ENCODE results near the gene LTA4H.

The LTA4H gene

DNA sequence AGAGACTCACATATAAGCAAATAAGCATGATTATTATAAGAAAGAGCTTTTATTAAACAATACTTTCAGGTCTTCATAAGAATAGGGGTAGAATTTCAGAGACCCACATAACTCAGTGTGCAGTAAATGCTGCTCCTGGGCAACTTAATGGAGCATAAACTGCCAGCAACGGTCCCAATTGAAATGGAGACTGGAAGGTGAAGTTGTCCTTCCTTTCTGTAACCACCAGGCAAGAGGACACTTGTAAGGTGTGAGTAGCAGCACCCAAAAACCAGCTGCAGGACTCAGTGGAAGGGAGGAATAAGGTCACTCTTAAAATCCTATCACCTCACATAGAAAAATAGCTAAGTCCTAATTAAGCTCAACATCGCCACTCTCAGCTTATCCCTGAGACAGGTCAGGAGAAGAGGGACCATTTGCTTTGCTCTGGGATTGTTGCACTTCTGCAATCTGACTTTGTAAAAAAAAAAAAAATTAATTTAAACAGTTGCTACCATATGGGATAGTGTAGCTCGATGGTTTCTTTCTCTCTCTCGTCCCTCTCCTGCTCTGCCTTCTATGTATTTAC, 22.7 kb upstream of the LTA4H start:
- H3K9me2 ChIP-seq (replicated peaks; ENCODE audit: low read depth, low read length), result no peaks in the 10 kb centered on the region
- no peaks in the 10 kb centered on the region for H3K27me3 ChIP-seq (ENCODE audit: insufficient read depth, low read length, poor library complexity, severe bottlenecking)
- H3K4me3 ChIP-seq (ENCODE audit: low read length, poor library complexity, severe bottlenecking), result no peak overlapping the region
- H3K4me1 ChIP-seq (ENCODE audit: insufficient read depth, low read length, poor library complexity, severe bottlenecking), result no peaks in the 10 kb centered on the region
- TF ChIP-seq, protein P1, sequence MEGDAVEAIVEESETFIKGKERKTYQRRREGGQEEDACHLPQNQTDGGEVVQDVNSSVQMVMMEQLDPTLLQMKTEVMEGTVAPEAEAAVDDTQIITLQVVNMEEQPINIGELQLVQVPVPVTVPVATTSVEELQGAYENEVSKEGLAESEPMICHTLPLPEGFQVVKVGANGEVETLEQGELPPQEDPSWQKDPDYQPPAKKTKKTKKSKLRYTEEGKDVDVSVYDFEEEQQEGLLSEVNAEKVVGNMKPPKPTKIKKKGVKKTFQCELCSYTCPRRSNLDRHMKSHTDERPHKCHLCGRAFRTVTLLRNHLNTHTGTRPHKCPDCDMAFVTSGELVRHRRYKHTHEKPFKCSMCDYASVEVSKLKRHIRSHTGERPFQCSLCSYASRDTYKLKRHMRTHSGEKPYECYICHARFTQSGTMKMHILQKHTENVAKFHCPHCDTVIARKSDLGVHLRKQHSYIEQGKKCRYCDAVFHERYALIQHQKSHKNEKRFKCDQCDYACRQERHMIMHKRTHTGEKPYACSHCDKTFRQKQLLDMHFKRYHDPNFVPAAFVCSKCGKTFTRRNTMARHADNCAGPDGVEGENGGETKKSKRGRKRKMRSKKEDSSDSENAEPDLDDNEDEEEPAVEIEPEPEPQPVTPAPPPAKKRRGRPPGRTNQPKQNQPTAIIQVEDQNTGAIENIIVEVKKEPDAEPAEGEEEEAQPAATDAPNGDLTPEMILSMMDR (conservative IDR thresholded peaks at IDR 0.05; ENCODE audit: low read length), result peak; percentile 14; the same call in 1 of the 2 replicates
- TF ChIP-seq EZH2phosphoT487 (IDR thresholded peaks at IDR 0.05; ENCODE audit: borderline replicate concordance), result no peak
- H3K9me3 ChIP-seq (ENCODE audit: insufficient read depth, low read depth, low read length), result no peaks in the 10 kb centered on the region
- H2AFZ ChIP-seq (ENCODE audit: low read length), result no peak overlapping the region
- H4K20me1 ChIP-seq (ENCODE audit: insufficient read depth, low read length, poor library complexity, severe bottlenecking), result no peaks in the 10 kb centered on the region
- no peak overlapping the region for H3K9ac ChIP-seq (ENCODE audit: low read depth, low read length, poor library complexity, severe bottlenecking)
- H3K36me3 ChIP-seq (ENCODE audit: insufficient read depth, low read length), result no peaks in the 10 kb centered on the region
- H3K4me2 ChIP-seq (ENCODE audit: low read depth, low read length, poor library complexity, severe bottlenecking), result no peak overlapping the region
- H3K79me2 ChIP-seq (ENCODE audit: insufficient read depth, low read length), result no peaks in the 10 kb centered on the region
- no peaks in the 10 kb centered on the region for H3F3A ChIP-seq (ENCODE audit: low read depth)

DNA sequence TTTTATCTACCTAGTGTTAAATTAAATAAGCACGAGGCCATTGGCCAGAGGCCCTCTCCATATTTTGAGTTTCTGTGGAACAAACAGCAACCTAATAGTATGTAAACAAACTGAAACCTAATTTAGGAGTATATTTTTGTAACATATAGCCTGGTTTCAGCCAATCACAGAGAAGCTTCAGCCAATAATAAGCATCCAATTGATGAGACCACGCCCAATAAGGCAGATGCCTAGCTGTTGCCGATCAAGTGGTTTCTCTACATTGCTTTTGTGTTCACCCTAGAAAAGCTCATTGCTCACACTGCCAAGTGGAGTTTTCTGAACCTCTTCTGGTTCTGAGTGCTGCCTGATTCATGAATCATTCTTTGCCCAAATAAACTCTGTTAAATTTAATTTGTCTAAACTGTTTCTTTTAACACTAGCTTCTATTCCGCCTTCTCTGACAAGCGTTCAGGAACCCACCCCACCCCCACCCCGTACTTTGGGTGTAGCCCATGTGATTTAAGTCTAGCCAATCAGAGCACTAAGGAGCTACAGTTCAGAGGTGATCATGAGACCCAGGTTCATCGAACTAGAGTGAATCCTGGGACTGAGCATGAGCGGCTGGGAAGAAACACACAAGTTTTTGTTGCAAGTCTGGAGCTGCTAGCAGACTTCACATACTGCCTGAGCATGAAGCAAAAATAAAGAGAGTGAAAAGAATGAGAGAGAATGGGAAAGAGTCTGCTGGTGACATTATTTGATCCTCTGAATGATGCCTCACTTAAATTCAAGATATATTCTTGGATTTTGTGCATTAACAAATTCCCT, 21.5 kb upstream of the LTA4H start:
- Histone ChIP-seq H3K4me3 (ENCODE audit: low read length, poor library complexity, severe bottlenecking) (no peak overlapping the region), H3F3A (ENCODE audit: low read depth) (no peaks in the 10 kb centered on the region), H3K4me2 (ENCODE audit: low read depth, low read length, poor library complexity, severe bottlenecking) (no peak overlapping the region), H3K9ac (ENCODE audit: low read depth, low read length, poor library complexity, severe bottlenecking) (no peak overlapping the region), H3K9me3 (ENCODE audit: insufficient read depth, low read depth, low read length) (no peaks in the 10 kb centered on the region), H2AFZ (ENCODE audit: low read length) (no peak overlapping the region), H3K27me3 (ENCODE audit: insufficient read depth, low read length, poor library complexity, severe bottlenecking) (no peaks in the 10 kb centered on the region), H3K79me2 (ENCODE audit: insufficient read depth, low read length) (no peaks in the 10 kb centered on the region), H4K20me1 (ENCODE audit: insufficient read depth, low read length, poor library complexity, severe bottlenecking) (no peaks in the 10 kb centered on the region), H3K9me2 (replicated peaks; ENCODE audit: low read depth, low read length) (no peaks in the 10 kb centered on the region), H3K36me3 (ENCODE audit: insufficient read depth, low read length) (no peaks in the 10 kb centered on the region), H3K4me1 (ENCODE audit: insufficient read depth, low read length, poor library complexity, severe bottlenecking) (no peaks in the 10 kb centered on the region)
- TF ChIP-seq, protein P1 (conservative IDR thresholded peaks at IDR 0.05; ENCODE audit: low read length), result no peak
- no peak for TF ChIP-seq EZH2phosphoT487 (IDR thresholded peaks at IDR 0.05; ENCODE audit: borderline replicate concordance)

DNA sequence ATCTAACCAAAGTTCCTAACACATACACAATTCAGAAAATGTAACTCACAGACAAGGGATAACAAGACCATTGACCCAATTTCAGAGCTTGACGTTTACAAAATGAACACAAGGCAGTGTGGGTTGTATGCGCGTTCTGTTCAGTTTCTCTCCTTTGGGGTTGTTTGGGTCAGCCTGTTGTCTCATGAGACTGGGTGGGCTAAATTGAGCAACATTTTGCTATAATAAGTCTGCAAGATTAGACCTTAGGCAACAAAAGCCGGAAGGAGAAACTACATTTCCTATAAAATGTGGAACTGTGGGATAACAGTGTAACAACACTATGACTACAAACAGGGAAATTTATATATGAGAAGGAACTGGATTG, 18.8 kb upstream of the LTA4H start:
- Histone ChIP-seq H3K9ac (ENCODE audit: low read depth, low read length, poor library complexity, severe bottlenecking) (no peak overlapping the region), H3K27me3 (ENCODE audit: insufficient read depth, low read length, poor library complexity, severe bottlenecking) (no peaks in the 10 kb centered on the region), H3K9me3 (ENCODE audit: insufficient read depth, low read depth, low read length) (no peaks in the 10 kb centered on the region), H3K4me3 (ENCODE audit: low read length, poor library complexity, severe bottlenecking) (no peak overlapping the region), H3K79me2 (ENCODE audit: insufficient read depth, low read length) (no peaks in the 10 kb centered on the region), H3K9me2 (replicated peaks; ENCODE audit: low read depth, low read length) (no peaks in the 10 kb centered on the region), H3K4me1 (ENCODE audit: insufficient read depth, low read length, poor library complexity, severe bottlenecking) (no peaks in the 10 kb centered on the region), H3K4me2 (ENCODE audit: low read depth, low read length, poor library complexity, severe bottlenecking) (no peak overlapping the region), H3F3A (ENCODE audit: low read depth) (no peaks in the 10 kb centered on the region), H3K36me3 (ENCODE audit: insufficient read depth, low read length) (no peaks in the 10 kb centered on the region), H4K20me1 (ENCODE audit: insufficient read depth, low read length, poor library complexity, severe bottlenecking) (no peaks in the 10 kb centered on the region), H2AFZ (ENCODE audit: low read length) (no peak overlapping the region)
- no peak for TF ChIP-seq EZH2phosphoT487 (IDR thresholded peaks at IDR 0.05; ENCODE audit: borderline replicate concordance)
- TF ChIP-seq, protein P1 (conservative IDR thresholded peaks at IDR 0.05; ENCODE audit: low read length), result no peak

All from Loucy (cell line).